Measurements from ENCODE around the gene ZNF580. TPM values are rescaled to one million over a fixed set of nuclear protein-coding genes. Genes with fewer than 3 reads are reported as not detected.

ZNF580 gene
- total and polyA plus RNA-seq, 2 of the 8 experiments (the other 6 are each of a cell fraction or from before 2014, with no cell fraction given): 12.0 to 24.6 TPM

DNA sequence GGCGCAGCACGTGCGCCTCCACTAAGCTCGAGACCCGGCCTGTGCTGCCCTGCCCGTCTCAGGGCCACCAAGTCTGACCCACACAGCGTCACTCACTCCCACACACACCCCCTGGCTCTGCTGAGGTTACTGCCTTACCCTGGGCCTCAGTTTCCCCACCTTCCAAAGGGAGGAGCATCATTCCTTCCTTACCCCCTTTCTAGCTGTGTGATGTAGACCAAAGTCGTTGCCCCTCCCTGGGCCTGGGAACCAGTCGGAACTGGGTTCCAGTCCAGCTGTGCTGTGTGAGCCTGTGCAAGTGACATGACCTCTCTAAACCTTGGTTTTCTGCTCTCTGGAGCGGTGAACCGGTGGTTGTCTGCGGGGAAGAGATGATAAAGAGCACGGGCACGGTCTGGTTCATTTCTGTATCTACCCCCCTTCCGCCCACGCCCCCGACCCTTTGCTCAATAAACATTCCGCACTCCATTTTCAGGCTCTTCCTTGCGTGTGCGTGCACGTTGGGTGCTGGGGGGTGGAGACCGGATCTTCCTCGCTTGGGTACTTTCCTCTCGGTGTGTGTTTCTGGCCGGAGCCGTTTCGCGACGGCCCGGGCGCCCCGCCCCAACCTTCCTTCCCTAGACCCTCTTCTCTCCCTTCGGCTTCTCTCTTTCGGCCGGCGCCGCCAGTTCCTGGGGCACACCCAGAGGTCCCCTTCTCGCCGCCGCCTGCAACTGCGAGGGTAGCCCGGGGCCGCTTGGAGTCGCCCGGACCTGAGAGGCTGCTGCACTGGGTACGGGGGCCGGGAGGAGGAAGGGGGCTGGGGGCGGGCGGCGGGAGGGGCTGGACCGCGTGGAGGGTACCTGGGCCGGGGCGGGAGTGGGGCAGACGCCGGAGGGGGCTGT lies 2.4 kb downstream of the ZNF580 start, which contains the start of gene ZNF581:
TSS of gene ZNF581 (plus strand) at position 647 of the 884 bp plus-strand sequence. CDS start 923 bp downstream, outside the sequence.
- peak within 1 kb of the TSS; percentile 90 for H3K56ac ChIP-seq (replicated peaks; ENCODE audit: insufficient read length, low read depth, low read length)
- no peaks in the 10 kb centered on the region; a peak in 1 of 4 replicates for H3K9me3 ChIP-seq (ENCODE audit: insufficient read depth in 2 of 2, low read depth in 1 of 2, low read length in 1 of 2)
- H2BK120ac ChIP-seq (replicated peaks; ENCODE audit: low read depth, low read length): peak within 1 kb of the TSS; percentile 82
- H2AK5ac ChIP-seq (ENCODE audit: low read depth, low read length): peak within 1 kb of the TSS; percentile 75; the same call in 1 of the 2 replicates
- H2BK20ac ChIP-seq (ENCODE audit: low read length): no peak within 1 kb of the TSS
- peak within 1 kb of the TSS; percentile 96 for H3K4ac ChIP-seq (replicated peaks; ENCODE audit: insufficient read length, low read depth, low read length)
- no peaks in the 10 kb centered on the region for H3K27me3 ChIP-seq (replicated peaks in 1 of 4; ENCODE audit: control insufficient read depth in 3 of 4, extremely low read depth in 1 of 4, insufficient read depth in 3 of 4, low read length in 3 of 4)
- POLR2A ChIA-PET (ENCODE audit: partially characterized antibody): interaction anchor here (0.6 to 9.2 kb wide), 11 partner anchors 9 to 761 kb away, joined by 3 to 96 read pairs (median 4); partner anchors contain the start of genes U2AF2, ZNF628, ZNF784 and ZNF865
- peaks cover 0 to 7% of the 10 kb centered on the region in 2 experiments for H4K20me1 ChIP-seq (replicated peaks in 1 of 2; ENCODE audit: control insufficient read depth in 1 of 2, insufficient read depth in 2 of 2, low read length in 2 of 2)
- no peak within 1 kb of the TSS for H2BK15ac ChIP-seq (ENCODE audit: low read length)
- H3K4me2 ChIP-seq (ENCODE audit: insufficient read depth in 1 of 2, low read depth in 2 of 2, low read length in 2 of 2): peak within 1 kb of the TSS; percentile 90 to 99
- H3K4me1 ChIP-seq (replicated peaks in 1 of 4; ENCODE audit: control insufficient read depth in 3 of 4, insufficient read depth in 4 of 4, low read length in 3 of 4): peaks cover 0 to 22% (median 10%) of the 10 kb centered on the region in 4 experiments; a peak in 6 of 7 replicates
- H3K9ac ChIP-seq (replicated peaks in 1 of 4; ENCODE audit: extremely low read depth in 1 of 4, low read depth in 3 of 4, low read length in 3 of 4): peak within 1 kb of the TSS; percentile 52 to 88 (median 75)
- peak within 1 kb of the TSS; percentile 63 for H2BK5ac ChIP-seq (ENCODE audit: low read depth, low read length)
- H2AFZ ChIP-seq (ENCODE audit: low read length): no peak within 1 kb of the TSS
- peaks cover 31% of the 10 kb centered on the region for H3K23me2 ChIP-seq (ENCODE audit: low read depth, low read length)
- peak within 1 kb of the TSS; percentile 81 for H4K5ac ChIP-seq (ENCODE audit: insufficient read length, low read depth, low read length)
- H3K79me1 ChIP-seq (ENCODE audit: low read depth, low read length): peaks cover 11% of the 10 kb centered on the region
- CTCF ChIA-PET (ENCODE audit: partially characterized antibody): interaction anchor here (1.0 to 4.0 kb wide), 5 partner anchors 9 to 62 kb away, joined by 3 to 18 read pairs (median 4); no protein-coding TSS in a partner anchor
- H3K4me3 ChIP-seq (ENCODE audit: extremely low read depth in 1 of 4, insufficient read depth in 2 of 4, low read depth in 3 of 4, low read length in 4 of 4): peak within 1 kb of the TSS; percentile 74 to 98 (median 88)
- H2BK12ac ChIP-seq (ENCODE audit: low read depth, low read length): 0 out of 2 replicates have a peak within 1 kb of the TSS, but pooled peaks have one; percentile 35
- peaks cover 7 to 13% (median 10%) of the 10 kb centered on the region in 4 experiments for H3K36me3 ChIP-seq (ENCODE audit: control insufficient read depth in 2 of 4, insufficient read depth in 4 of 4, low read length in 3 of 4)
- peak in 1 of 2 experiments; percentile 90 for DNase-seq (ENCODE audit: low read depth in 1 of 2, low spot score in 2 of 2)
- peak within 1 kb of the TSS; percentile 48 for H3K27ac ChIP-seq (ENCODE audit: low read depth, low read length)
- peak within 1 kb of the TSS; percentile 55 for H3K14ac ChIP-seq (ENCODE audit: insufficient read length)
- FAIRE-seq: no peak
- H4K91ac ChIP-seq (replicated peaks; ENCODE audit: insufficient read length, low read length): peak within 1 kb of the TSS; percentile 75
- H3K79me2 ChIP-seq (ENCODE audit: control insufficient read depth in 1 of 2, insufficient read depth in 2 of 2, low read length in 2 of 2): peaks cover 4 to 21% of the 10 kb centered on the region in 2 experiments; a peak in 3 of 4 replicates
- peak within 1 kb of the TSS; percentile 61 for H3K23ac ChIP-seq (ENCODE audit: insufficient read length)
- peak within 1 kb of the TSS; percentile 81 for H4K8ac ChIP-seq (ENCODE audit: extremely low read depth, insufficient read depth, low read length)
- WGBS, 2 experiments (ENCODE audit: extremely low coverage in 1 of 2, insufficient coverage in 1 of 2, insufficient read length in 1 of 2, insufficient replicate concordance in 2 of 2, low coverage in 1 of 2, low lambda C conversion rate in 2 of 2, missing lambda C conversion rate in 1 of 2): 2% methylated on average over 32 of the region's 56 CpGs; no CpG with 5 or more reads in 1 of the 2 experiments
- H3K18ac ChIP-seq (ENCODE audit: extremely low read depth, low read length): peak within 1 kb of the TSS; percentile 94; the same call in 1 of the 2 replicates
- TF ChIP-seq POLR2AphosphoS5 (IDR thresholded peaks at IDR 0.05; ENCODE audit: low read depth, low read length): peak; percentile 27
- TF ChIP-seq BACH1 (IDR thresholded peaks at IDR 0.05; ENCODE audit: low read length): peak; percentile 43; the same call in 1 of the 2 replicates
- TF ChIP-seq SIX5 (IDR thresholded peaks at IDR 0.05; ENCODE audit: low read depth, low read length): no peak
- TF ChIP-seq SIRT6 (IDR thresholded peaks at IDR 0.05; ENCODE audit: low read length): no peak
- no peak for TF ChIP-seq SUZ12 (IDR thresholded peaks at IDR 0.05; ENCODE audit: low read length)
- TF ChIP-seq CREB1 (IDR thresholded peaks at IDR 0.05): peak; percentile 53
- TF ChIP-seq SAP30 (IDR thresholded peaks at IDR 0.05; ENCODE audit: insufficient read depth, insufficient replicate concordance, low read length): peak; percentile 42
- TF ChIP-seq CEBPB (IDR thresholded peaks at IDR 0.05; ENCODE audit: low read depth, low read length): no peak
- no peak for TF ChIP-seq GTF2F1 (IDR thresholded peaks at IDR 0.05; ENCODE audit: borderline replicate concordance, low read depth, low read length)
- no peak for TF ChIP-seq RBBP5 (IDR thresholded peaks at IDR 0.05; ENCODE audit: borderline replicate concordance, low read depth, low read length)
- peak; percentile 13 to 41 for TF ChIP-seq POLR2A (IDR thresholded peaks at IDR 0.05; ENCODE audit: control extremely low read depth in 1 of 2, low read depth in 2 of 2, low read length in 2 of 2)
- TF ChIP-seq PHF8 (conservative IDR thresholded peaks at IDR 0.05; ENCODE audit: low read depth, low read length): 0 out of 2 replicates have a peak, but pooled peaks have one; percentile 39

Data from H1 (cell line).